GM18519 (cell line): ENCODE data around the gene SUOX.
"Not testable (repeated sequence)": the region's sequence is repeated elsewhere in the genome, so short reads cannot be mapped to it uniquely, and the experiment has no call there.

ENCODE experiments used
- ATAC-seq: cut with Tn5 transposase; IDR thresholded peaks from one replicate; pipeline ENCODE4 v1.9.1; 2021; ENCODE audit warnings: mild to moderate bottlenecking, moderate library complexity; ENCODE audit not compliant: unreplicated experiment, low FRiP score

Gene SUOX

GRCh38 chr12:56017181-56017580, 20.1 kb downstream of the SUOX start:
- ATAC-seq: no peak

- ATAC-seq: no peak
Observed at GRCh38 chr12:56018356-56018755, 21.3 kb downstream of the SUOX start.

- no peak for ATAC-seq
Observed at GRCh38 chr12:56020423-56021184, 23.5 kb downstream of the SUOX start, which contains the start of gene IKZF4. Gene IKZF4 (plus strand): TSS chr12:56021043. CDS start chr12:56021494, 451 bp downstream.

DNA sequence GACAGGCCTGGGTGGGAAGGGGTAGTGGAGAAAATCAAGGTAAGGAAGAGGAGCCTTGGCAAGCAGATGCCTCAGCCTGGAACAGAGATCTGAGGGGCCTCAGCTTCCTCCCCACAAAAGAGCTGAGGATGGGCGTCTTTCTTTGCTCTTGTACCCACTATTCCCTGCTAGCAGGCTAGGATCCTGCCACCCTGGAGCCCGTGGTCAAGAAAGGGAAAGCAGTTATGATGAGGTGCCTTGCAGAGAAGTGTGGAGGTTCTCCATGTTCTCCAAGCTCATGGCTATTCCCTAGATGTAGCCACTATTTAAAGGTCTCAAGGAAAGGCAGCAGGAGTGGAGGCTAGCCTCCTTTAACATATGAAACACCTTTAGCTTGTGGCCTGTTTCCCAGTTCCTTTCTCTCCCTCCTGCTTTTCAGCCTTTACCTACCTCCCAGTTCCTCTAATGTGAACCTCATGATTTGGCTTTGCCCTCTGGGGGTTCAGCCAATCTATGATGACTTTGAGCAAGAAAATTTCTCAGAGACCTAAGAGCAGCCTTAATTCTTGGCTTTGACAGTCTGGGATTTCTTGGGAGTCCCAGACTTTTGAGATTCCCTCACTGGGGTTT, 24.9 kb downstream of the SUOX start:
- no peak for ATAC-seq

DNA sequence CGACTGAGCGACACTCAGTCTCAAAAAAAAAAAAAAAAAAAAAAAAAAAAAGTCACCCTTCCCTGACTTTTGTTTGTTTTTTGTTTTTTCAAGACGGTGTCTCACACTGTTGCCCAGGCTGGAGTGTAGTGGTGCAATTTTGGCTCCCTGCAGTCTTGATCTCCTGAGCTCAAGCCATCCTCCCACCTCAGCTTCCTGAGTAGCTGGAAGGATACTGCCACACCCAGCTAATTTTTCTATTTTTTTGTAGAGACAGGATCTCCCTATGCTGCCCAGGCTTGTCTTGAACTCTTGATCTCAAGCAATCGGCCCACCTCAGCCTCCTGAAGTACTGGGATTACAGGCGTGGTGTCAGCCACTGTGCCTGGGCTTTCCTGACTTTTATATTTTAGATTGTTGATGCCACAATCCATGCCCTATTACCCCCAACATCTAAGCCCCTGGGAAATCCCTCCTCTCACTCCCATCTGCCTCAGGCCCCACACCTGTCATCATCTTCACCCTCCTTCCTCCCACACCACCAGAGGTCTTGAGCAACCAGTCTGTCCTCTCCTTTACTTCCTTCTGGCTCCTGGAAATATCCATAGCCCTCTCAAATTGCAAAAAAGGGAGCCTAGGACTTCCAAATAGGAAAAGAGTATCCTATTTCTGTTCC, 31.6 kb downstream of the SUOX start:
- ATAC-seq: no peak

GRCh38 chr12:56029166-56029519, 32.1 kb downstream of the SUOX start:
- no peak for ATAC-seq

DNA sequence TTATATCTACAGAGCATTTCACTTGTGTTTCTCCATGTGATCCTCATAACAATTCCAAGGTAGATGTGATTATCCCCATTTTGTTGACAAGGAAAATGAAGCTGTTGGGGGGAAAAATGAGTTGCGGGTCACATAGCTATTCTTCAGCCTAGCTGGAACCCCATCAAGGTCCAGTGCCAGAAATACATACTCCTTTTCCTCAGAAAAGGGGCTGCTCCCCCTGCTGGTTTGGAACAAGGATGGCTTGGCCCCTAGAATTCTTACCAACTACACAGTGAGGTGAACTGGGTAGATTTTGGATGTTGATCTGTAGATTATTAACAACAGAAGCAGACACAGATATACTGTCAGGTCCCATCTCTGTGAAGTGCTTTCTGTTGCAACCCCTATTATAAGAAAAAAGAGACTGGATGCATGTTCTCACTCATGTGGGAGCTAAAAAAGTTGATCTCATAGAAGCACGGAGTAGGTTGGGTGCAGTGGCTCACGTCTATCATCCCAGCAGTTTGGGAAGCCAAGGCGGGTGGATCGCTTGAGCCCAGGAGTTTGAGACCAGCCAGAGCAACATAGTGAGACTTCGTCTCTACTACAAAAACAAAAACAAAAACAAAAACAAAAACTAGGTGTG, 32.7 kb downstream of the SUOX start:
- ATAC-seq: no peak

GRCh38 chr12:56031987-56032386, 34.9 kb downstream of the SUOX start:
- ATAC-seq: no peak

DNA sequence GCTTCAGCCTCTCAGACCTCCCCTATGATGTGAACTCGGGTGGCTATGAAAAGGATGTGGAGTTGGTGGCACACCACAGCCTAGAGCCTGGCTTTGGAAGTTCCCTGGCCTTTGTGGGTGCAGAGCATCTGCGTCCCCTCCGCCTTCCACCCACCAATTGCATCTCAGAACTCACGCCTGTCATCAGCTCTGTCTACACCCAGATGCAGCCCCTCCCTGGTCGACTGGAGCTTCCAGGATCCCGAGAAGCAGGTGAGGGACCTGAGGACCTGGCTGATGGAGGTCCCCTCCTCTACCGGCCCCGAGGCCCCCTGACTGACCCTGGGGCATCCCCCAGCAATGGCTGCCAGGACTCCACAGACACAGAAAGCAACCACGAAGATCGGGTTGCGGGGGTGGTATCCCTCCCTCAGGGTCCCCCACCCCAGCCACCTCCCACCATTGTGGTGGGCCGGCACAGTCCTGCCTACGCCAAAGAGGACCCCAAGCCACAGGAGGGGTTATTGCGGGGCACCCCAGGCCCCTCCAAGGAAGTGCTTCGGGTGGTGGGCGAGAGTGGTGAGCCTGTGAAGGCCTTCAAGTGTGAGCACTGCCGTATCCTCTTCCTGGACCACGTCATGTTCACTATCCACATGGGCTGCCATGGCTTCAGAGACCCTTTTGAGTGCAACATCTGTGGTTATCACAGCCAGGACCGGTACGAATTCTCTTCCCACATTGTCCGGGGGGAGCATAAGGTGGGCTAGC, 37.7 kb downstream of the SUOX start:
- ATAC-seq: no peak

DNA sequence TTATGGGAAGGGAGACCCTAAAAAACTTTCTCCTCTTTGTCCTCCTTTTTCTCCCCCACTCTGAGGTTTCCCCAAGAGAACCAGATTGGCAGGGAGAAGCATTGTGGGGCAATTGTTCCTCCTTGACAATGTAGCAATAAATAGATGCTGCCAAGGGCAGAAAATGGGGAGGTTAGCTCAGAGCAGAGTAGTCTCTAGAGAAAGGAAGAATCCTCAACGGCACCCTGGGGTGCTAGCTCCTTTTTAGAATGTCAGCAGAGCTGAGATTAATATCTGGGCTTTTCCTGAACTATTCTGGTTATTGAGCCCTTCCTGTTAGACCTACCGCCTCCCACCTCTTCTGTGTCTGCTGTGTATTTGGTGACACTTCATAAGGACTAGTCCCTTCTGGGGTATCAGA, 40.1 kb downstream of the SUOX start:
- ATAC-seq: no peak

- no peak for ATAC-seq
Observed at GRCh38 chr12:56038022-56038655, 41.1 kb downstream of the SUOX start.

DNA sequence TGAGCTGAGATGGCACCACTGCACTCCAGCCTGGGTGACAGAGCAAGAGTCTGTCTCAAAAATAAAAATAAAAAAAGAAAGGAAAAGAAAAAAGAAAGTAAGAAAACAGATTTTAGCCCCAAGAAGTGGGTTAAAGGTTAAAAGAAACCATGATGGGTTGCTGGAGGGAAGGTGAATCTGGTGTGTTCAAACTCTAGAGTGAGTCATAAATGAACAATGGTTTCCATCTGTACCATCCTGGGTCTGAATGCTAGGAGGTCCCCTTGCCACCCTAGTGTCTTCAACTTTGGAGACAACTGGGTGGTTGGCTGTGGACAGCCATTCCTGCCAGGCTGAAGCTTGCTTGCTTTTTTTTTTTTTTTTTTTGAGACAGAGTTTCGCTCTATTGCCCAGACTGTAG, 43.1 kb downstream of the SUOX start:
- no peak for ATAC-seq

- ATAC-seq: no peak
Observed at GRCh38 chr12:56040963-56041551, 44.0 kb downstream of the SUOX start.

DNA sequence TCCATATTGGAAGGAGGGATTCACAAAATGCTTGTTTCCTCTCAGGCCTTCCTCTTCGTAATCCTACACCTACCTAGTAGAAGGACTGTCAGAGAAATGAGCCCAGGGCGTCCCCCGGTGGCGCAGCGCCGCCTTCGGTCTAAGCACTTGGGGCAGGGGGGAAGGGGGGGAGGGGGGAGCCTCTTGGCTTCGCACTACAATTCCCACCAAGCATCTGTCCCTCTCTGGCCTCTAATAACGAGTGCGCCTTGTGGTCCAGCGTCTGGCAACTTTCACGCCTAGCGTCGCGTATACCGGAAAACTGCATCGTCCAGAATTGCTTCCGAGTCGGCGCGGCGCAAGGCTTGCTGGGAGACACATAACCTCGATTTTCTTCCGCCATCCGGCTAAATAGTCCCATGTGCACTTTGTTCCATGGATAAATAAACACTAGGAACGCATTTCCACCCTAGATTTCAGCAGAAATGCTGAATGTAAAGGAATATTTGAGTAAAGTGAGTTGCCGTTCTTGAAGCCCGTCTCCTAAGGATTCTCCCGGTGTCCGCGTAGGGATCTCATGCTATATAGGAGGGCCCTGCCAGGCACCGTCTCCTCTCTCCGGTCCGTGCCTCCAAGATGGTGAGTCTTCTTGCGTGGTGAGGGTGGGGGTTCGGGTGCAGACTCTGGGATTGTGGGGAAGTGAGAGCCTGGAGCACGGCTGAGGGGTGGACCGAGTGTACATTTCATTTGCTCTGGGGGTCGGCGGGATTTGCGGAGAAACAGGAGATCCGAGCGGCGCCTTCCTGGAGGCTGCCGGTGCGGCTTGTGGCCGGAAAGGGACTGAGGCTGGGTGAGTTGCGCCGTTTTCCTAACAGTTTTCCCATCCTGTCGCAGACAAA, 44.7 kb downstream of the SUOX start, which contains the start of gene RPS26:
TSS of gene RPS26 (plus strand) at position 367 of the 878 bp plus-strand sequence. CDS start at position 616, 249 bp downstream.
- ATAC-seq: peak; percentile 83

DNA sequence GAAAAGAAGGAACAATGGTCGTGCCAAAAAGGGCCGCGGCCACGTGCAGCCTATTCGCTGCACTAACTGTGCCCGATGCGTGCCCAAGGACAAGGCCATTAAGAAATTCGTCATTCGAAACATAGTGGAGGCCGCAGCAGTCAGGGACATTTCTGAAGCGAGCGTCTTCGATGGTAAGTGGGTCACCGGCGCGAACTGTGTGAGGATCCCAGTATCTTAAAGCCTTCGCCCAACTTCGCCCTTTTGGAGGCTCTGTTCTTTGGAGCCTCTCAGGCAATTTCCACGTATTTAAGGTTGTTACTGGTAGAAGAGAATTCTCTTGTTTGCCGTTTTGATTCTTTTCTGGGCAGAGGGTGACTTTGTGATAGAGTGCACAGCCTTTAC, 45.3 kb downstream of the SUOX start:
- not testable (repeated sequence) for ATAC-seq

GRCh38 chr12:56042843-56043242, 45.8 kb downstream of the SUOX start:
- ATAC-seq: no peak

DNA sequence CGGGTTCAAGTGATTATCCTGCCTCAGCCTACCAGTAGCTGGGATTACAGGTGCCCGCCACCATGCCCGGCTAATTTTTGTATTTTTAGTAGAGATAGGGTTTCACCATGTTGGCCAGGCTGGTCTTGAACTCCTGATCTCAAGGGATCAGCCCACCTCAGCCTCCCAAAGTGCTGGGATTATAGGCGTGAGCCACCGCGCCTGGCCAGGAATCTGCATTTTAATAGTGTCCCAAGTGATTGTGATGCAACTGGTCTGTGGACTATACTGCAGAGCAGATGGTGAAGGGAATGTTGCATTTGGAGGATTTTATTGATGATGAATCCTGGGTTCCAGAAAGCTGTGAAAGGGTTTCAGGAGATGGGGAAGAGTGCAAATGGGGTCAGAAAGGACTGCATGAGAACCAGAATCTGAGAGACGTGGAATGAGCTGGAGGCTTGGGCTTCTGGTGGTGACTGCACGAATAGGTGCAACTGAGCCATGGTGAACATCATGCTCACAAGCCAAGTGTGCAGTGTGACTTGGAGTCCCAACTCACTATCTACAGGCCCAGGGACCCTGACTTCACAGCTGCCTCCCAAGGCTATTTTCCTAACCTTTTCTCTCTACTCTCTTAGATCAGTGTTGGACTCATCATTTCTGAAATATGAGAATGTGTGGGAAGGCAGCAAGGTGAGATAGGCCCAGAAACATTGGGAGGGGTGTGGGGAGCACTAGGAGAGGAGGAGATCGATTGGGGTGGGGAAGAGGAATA, 49.1 kb downstream of the SUOX start:
- ATAC-seq: no peak

GRCh38 chr12:56053407-56053893, 56.4 kb downstream of the SUOX start:
- ATAC-seq: no peak
